Omental fat pad (tissue), 4 donors: ENCODE data around the gene LEAP2. TPM values are rescaled to one million over a fixed set of nuclear protein-coding genes. Genes with fewer than 3 reads are reported as not detected.

Experiments used
- ATAC-seq: fragments of 150-250 bp; one replicate; pipeline ENCODE4 v1.9.1; 2016; ENCODE audit warnings: mild to moderate bottlenecking, moderate library complexity; ENCODE audit not compliant: low FRiP score
- DNase-seq: peaks from one replicate; pipeline ENCODE4 v3.0.0-alpha.2; 2019; ENCODE audit warnings: low spot score
- CTCF ChIP-seq, 3 donors: fragments of 450-650 bp; IDR thresholded peaks; one replicate each; pipeline ENCODE4 v1.5.1; 2016 to 2017; ENCODE audit warnings: antibody characterized with exemption in 3 of 3, mild to moderate bottlenecking in 3 of 3, moderate library complexity in 2 of 3
- total RNA-seq, 4 donors: library from RNA; depleted of rRNA; stranded (reverse); fragments of >200 nt; gene quantifications; one replicate each; pipeline ENCODE4 v1.1.0, GENCODE V29; 2016

LEAP2 gene
- total RNA-seq, 4 donors from 2014 or later: 0.84 to 2.3 (median 1.4) TPM

- no peak for DNase-seq
- ATAC-seq: no peak
Observed at GRCh38 chr5:132877938-132878337, 4.5 kb downstream of the LEAP2 start.

GRCh38 chr5:132883261-132883834 is 9.9 kb downstream of the LEAP2 start:
- no peak for TF ChIP-seq CTCF (IDR thresholded peaks at IDR 0.05)
- no peak for DNase-seq
- peak; percentile 59 for ATAC-seq

More at GRCh38 chr5:132877938-132878337, 4.5 kb downstream of the LEAP2 start:
- TF ChIP-seq CTCF (IDR thresholded peaks at IDR 0.05): no peak

GRCh38 chr5:132884548-132884947 is 11.1 kb downstream of the LEAP2 start:
- TF ChIP-seq CTCF (IDR thresholded peaks at IDR 0.05): no peak
- DNase-seq: no peak
- ATAC-seq: no peak

- ATAC-seq (no peak), DNase-seq (no peak)
- TF ChIP-seq CTCF (IDR thresholded peaks at IDR 0.05): no peak
Observed at GRCh38 chr5:132886064-132886823, 12.8 kb downstream of the LEAP2 start.

- no peak for TF ChIP-seq CTCF (IDR thresholded peaks at IDR 0.05)
- ATAC-seq (no peak), DNase-seq (no peak)
Observed at GRCh38 chr5:132887283-132887682, 13.8 kb downstream of the LEAP2 start.

GRCh38 chr5:132889501-132889900 is 16.0 kb downstream of the LEAP2 start:
- DNase-seq: no peak
- TF ChIP-seq CTCF (IDR thresholded peaks at IDR 0.05): no peak
- ATAC-seq: no peak

- ATAC-seq (no peak), DNase-seq (no peak)
- TF ChIP-seq CTCF (IDR thresholded peaks at IDR 0.05): no peak
Observed at GRCh38 chr5:132890817-132891216, 17.3 kb downstream of the LEAP2 start.
